Measurements from ENCODE around the gene SFT2D2. TPM values are rescaled to one million over a fixed set of nuclear protein-coding genes. Genes with fewer than 3 reads are reported as not detected.
"Not testable (repeated sequence)": the region's sequence is repeated elsewhere in the genome, so short reads cannot be mapped to it uniquely, and the experiment has no call there.

Gene SFT2D2
- total RNA-seq, 3 donors from 2014 or later: 39.3 to 70.4 (median 42.2) TPM

DNA sequence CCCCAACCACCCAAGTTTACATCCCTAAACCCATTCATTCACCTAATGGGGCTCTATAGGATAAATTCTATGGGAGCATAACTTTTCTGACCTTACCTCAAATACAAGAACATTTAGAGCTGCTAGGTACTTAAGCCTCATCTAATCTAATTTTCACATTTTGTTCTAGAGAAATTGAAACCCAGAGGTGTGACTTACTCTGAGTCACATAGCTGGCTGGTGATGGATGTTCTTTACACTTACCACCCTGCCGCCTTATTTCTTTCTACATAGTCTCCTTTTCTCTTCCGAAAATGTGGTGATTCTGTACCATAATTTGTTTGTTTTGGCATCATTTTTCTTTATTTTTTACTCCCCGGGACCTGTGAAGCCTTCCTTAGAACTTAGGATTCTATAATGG is 26.7 kb upstream of the SFT2D2 start:
- Histone ChIP-seq H3K36me3 (peaks cover 7% of the 10 kb centered on the region), H3K4me3 (no peak overlapping the region), H3K9me3 (no peaks in the 10 kb centered on the region), H3K4me1 (no peaks in the 10 kb centered on the region), H3K27me3 (no peaks in the 10 kb centered on the region), H3K27ac (no peak overlapping the region)
- DNase-seq (ENCODE audit: low spot score in 2 of 2): no peak
- no peak for TF ChIP-seq CTCF (IDR thresholded peaks at IDR 0.05)
- TF ChIP-seq POLR2A (IDR thresholded peaks at IDR 0.05): no peak
- no peak for TF ChIP-seq POLR2AphosphoS5 (IDR thresholded peaks at IDR 0.05)
- intact Hi-C loops (cut with DNase I; ENCODE audit: low total_unique reads): no loop called here

GRCh38 chr1:168202941-168203654 is 22.7 kb upstream of the SFT2D2 start:
- DNase-seq (ENCODE audit: low spot score in 2 of 2): peak in 1 of 2 donors; percentile 45
- peaks cover 7% of the 10 kb centered on the region for H3K36me3 ChIP-seq
- H3K27me3 ChIP-seq: no peaks in the 10 kb centered on the region
- H3K9me3 ChIP-seq: no peaks in the 10 kb centered on the region
- no peaks in the 10 kb centered on the region for H3K4me1 ChIP-seq
- TF ChIP-seq POLR2AphosphoS5 (IDR thresholded peaks at IDR 0.05) (peak; percentile 45 to 79 (median 71)), CTCF (IDR thresholded peaks at IDR 0.05) (no peak)
- intact Hi-C loops (cut with DNase I; ENCODE audit: low total_unique reads): no loop called here
- peak overlapping the region; percentile 65 for H3K27ac ChIP-seq
- H3K4me3 ChIP-seq: no peak overlapping the region

- Histone ChIP-seq H3K4me3 (no peak overlapping the region), H3K27me3 (no peaks in the 10 kb centered on the region), H3K4me1 (no peaks in the 10 kb centered on the region), H3K9me3 (no peaks in the 10 kb centered on the region), H3K27ac (no peak overlapping the region), H3K36me3 (no peaks in the 10 kb centered on the region)
- intact Hi-C loops (cut with DNase I; ENCODE audit: low total_unique reads): no loop called here
- TF ChIP-seq POLR2AphosphoS5 (IDR thresholded peaks at IDR 0.05): no peak
- no peak for TF ChIP-seq CTCF (IDR thresholded peaks at IDR 0.05)
- TF ChIP-seq POLR2A (IDR thresholded peaks at IDR 0.05): no peak
- no peak for DNase-seq (ENCODE audit: low spot score in 2 of 2)
Observed at GRCh38 chr1:168206111-168206510, 19.7 kb upstream of the SFT2D2 start.

- DNase-seq (ENCODE audit: low spot score in 2 of 2); H3K9me3 ChIP-seq; H3K4me1 ChIP-seq; H3K4me3 ChIP-seq; intact Hi-C loops (cut with DNase I; ENCODE audit: low total_unique reads); H3K27me3 ChIP-seq; H3K36me3 ChIP-seq; H3K27ac ChIP-seq: not testable (repeated sequence)
Observed at GRCh38 chr1:168207673-168208072, 18.1 kb upstream of the SFT2D2 start.

DNA sequence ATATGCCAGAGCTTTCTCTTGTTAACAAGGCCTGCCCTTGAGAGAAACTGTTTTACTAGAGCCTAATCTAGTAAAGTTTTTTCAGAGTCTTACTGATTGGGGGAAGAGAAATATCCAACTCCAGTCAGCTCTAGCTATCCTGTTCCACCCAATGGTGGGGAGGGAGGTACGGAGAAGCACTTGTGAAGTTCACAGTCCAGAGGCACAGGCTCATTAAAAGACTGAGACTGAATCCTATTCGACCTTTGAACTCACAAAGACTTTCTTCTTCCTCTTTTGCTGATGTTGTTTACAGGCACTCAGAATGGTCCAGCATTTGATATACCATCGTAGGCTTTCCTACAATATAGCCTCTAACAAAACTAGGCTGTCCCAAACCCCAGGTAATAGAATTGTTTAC is 15.5 kb upstream of the SFT2D2 start:
- DNase-seq (ENCODE audit: low spot score in 2 of 2): no peak
- Histone ChIP-seq H3K36me3 (no peaks in the 10 kb centered on the region), H3K4me1 (no peaks in the 10 kb centered on the region), H3K9me3 (peaks cover 0 to 9% of the 10 kb centered on the region in 2 donors), H3K27ac (no peak overlapping the region), H3K4me3 (no peak overlapping the region), H3K27me3 (no peaks in the 10 kb centered on the region)
- intact Hi-C loops (cut with DNase I; ENCODE audit: low total_unique reads): no loop called here
- no peak for TF ChIP-seq CTCF (IDR thresholded peaks at IDR 0.05)
- TF ChIP-seq POLR2A (IDR thresholded peaks at IDR 0.05): no peak
- TF ChIP-seq POLR2AphosphoS5 (IDR thresholded peaks at IDR 0.05): no peak
